Ammon's horn (tissue), 1 donor: ENCODE data around the gene SWSAP1.
"Not testable (repeated sequence)": the region's sequence is repeated elsewhere in the genome, so short reads cannot be mapped to it uniquely, and the experiment has no call there.

Experiments used
- DNase-seq: peaks from one replicate; pipeline ENCODE4 v3.0.0-alpha.2; 2016; ENCODE audit warnings: low spot score

SWSAP1 gene

GRCh38 chr19:11378319-11379189 lies 4.1 kb downstream of the SWSAP1 start:
- peak; percentile 48 for DNase-seq

DNA sequence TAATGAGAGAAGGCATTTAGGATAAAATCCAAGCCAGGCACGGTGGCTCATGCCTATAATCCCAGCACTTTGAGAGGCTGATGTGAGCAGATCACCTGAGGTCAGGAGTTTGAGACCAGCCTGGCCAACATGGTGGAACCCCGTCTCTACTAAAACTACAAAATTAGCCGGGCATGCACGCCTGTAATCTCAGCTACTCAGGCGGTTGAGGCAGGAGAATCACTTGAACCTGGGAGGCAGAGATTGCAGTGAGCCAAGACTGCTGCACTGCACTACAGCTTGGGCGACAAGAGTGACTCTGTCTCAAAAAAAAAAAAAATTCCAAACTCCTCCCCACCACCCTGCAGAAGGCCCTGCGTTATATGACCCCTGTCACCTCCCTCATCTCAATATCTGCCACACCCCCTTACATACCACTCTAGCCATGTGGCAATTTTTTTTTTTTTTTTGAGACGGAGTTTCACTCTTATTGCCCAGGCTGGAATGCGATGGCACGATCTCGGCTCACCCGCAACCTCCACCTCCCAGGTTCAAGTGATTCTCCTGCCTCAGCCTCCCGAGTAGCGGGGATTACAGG lies 4.9 kb downstream of the SWSAP1 start:
- DNase-seq = not testable (repeated sequence)

- no peak for DNase-seq
Measured at GRCh38 chr19:11379857-11380350, 5.4 kb downstream of the SWSAP1 start.

DNA sequence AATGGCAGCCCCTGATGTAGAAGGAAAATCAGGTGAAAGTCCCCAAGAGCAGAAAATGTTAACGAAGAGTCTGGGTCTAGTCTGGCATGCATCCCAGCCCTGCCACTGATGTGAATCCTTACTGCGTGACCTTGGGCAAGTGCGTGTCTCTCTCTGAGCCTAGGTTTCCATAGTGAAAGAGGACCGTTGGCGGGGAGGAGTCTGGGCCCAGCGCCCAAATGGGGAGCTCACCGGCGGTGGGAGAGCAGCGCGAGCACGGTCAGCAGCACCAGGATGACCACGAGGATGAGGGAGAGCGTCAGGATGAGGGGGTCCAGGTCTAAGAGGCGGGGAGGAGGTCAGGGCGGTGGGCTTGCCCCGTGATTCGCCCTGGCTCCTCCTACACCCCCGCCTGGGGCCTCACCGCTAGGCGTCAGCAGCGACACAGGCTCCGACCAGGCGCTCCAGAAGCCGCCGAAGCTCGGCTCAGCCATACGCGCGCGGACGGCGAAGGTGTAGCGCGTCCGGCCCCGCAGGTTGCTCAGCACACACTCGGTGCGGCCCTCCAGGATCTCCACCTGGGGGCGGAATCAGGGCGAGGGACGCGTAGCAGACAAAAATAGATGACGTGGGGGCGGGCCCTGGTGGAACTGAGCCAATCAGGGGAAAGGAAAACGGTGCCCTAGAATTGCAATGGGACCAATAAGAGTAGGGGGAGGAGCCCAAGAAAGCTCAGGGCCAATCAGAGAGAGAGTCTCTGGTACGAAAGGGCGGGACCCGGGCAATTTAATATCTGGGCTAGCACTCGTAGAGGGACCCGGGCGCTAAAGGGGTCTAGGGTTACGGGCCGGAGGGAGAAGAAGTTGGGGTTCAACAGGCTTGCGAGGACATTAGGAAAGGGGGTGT lies 6.4 kb downstream of the SWSAP1 start:
- DNase-seq = peak; percentile 96

DNA sequence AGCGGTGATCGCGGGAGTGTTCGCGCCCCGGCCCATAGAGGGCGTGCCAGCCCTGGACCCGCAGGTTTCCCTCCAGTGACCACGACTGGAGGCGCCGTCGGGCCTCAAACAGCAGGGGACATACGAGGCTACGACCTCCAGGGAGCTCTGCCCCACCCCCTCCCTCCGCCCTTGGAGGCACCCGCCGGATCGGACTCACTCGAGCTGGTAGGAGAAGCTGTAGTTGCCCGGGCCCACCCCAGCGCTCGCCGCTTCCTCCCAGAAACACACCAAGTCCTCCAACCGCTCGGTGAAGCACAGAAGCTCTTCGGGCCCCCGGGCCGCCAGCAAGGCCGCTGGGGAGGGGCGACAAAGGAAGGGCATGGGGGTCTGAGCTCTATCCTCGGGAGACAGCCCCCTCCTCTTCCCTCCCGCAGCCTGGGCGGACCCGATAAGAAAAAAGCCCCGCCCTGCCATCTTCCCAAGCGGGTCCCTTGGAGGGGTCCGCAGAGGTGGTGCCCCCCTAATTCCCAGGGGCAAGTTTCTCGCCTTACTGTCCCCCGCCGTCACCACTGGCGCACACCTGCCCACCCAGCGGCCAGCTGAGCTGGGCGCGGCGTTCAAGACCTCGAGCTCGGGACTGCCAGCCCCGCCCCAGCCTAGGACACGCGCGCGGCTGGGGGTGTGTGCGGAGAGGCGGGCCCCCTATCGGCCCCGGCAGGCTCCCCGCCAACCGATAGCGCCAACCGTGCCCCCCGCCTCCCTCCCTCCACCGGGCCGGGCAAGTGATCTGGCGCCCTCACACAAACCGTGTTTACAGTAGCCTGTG lies 8.6 kb downstream of the SWSAP1 start:
- DNase-seq = no peak

DNA sequence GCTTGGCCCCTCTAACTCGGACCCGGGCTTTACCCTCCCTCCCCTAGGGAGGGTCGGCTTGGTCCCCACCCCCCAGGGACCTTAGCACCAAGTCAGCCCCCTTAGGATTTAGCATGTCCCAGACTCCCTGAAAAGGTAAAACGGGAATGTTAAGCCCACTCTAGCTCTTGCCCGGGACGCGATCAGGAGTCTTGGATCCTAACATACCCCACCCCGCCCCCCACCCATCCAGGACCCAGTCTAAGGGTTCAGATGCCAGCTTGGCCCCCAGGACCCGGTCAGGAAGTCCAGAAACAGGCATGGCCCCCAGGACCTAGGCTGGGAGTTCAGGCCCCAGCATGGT lies 9.2 kb downstream of the SWSAP1 start:
- no peak for DNase-seq

DNA sequence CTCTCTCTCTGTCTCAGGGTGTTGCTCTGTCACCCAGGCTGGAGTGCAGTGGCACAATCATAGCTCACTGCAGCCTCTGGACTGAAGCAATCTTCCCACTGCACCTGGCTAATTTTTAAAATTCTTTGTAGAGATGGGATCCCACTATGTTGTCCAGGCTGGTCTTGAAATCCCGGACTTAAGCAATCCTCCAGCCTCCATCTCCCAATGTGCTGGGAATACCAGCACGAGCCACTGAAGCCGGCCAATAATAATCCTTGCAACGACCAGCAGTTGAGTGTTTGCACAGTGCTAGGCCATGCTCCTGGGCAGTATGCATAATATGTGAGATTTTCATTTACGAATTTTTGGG lies 10.3 kb downstream of the SWSAP1 start:
- DNase-seq = no peak

- no peak for DNase-seq
Measured at GRCh38 chr19:11387162-11388034, 12.9 kb downstream of the SWSAP1 start.

DNA sequence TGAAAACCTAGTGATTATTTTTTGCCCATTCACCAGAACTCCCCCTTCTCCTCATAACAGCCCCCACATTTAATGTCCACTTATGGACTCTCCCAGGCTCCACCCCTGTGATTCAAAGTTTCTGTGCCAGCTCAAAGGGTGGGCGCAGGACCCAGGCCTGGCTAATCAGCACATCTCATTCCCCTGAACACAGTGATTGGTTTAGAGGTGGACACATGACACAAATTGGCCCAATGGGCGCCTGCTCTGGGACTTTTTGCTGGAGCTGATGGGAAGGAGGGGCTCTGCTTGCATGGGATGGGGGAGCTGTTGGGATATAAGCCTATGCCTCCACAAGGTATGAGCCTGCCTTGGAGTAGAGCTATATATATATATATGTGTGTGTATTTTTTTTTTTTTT lies 15.9 kb downstream of the SWSAP1 start:
- DNase-seq = no peak

GRCh38 chr19:11390933-11391680 lies 16.6 kb downstream of the SWSAP1 start:
- no peak for DNase-seq

DNA sequence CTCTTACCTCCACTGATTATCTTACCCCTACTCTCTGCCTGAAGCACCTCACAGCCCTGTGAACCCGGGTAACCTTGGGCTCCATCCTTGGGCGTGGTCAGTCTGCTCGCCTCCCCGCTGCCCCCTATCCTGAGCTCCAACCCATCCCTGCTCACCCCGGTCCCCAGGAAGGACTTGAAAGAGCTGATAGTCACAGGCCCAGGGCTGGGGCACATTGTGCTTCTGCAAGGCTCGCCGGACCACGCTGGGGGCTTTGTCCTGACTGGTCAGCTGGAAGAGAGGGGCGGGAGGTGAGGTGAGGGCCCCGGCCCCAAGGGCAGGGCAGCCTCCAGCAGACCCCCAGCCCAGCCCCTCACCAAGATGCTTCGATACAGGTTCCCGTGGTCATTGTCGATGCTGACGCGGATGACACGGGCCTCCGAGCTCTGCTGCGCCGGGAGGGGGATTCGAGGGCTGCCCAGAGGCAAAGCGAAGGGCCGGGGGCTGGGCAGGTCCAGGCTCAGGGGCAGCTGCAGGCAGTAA lies 22.7 kb downstream of the SWSAP1 start:
- DNase-seq = no peak

- DNase-seq = no peak
Measured at GRCh38 chr19:11399667-11400066, 25.2 kb downstream of the SWSAP1 start.

GRCh38 chr19:11400798-11401197 lies 26.3 kb downstream of the SWSAP1 start:
- no peak for DNase-seq

DNA sequence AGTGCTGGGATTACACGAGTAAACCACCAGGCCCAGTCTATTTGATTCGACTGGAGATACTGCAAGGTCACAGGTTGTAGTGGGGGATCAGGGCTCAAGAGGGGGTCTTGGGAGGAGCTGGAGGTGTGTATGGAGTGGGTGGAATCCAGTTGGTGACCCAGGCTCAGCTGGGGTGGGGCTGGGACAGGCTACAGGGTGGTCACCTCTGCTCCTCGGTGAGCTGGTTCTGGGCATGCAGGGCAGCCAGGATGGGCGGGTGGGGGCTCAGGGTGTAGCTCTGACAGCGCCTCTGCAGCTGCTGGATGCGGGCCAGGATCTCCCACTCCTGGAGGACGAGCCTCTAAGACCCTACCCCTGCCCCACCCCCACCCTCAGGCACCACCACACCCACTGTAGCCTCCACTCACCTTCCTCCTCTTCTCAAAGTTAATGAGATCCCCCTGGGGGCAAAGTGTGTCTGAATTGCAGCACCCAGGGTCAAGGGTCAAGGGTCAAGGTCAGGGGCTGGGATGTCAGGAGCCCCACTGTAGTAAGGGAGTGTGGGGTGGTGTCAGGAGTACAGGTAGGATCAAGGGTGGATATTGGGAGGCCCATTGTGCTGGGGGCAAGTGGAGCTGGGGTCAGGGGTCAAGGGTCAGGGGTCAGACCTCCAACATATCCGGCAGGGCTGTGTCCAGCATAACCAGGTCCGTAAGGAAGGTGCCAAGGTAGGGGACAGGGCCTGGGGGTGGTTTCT lies 27.5 kb downstream of the SWSAP1 start:
- DNase-seq = no peak

DNA sequence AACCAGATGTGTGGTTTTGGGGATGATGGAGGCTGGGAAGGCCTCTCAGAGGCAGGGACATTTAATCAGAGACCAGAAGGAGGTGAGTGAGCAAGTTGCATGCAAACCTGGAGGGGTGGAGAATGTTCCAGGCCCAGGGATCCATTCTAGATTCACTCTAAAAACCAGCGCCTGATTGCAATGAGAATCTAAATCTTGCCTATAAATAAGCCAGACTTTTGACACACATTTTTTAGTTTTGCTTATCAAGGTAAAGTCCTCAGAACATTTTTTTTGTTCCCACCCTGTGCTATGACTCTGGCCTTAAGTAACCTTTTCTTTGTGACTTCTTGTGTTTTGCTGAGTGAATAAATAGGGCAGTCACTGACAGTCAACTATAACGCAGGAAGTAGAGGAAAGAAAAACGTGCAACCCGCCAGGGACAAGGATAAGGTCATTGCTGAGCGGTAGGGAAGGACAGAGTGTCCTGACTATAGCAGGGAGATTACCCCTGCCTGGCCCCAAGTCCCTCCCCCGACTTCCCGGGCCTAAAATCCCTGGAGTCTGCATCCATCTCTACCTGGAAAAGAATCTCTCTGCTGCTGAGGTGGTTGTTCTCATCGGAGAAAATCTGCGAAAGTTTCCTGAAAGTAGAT lies 30.2 kb downstream of the SWSAP1 start:
- no peak for DNase-seq

DNA sequence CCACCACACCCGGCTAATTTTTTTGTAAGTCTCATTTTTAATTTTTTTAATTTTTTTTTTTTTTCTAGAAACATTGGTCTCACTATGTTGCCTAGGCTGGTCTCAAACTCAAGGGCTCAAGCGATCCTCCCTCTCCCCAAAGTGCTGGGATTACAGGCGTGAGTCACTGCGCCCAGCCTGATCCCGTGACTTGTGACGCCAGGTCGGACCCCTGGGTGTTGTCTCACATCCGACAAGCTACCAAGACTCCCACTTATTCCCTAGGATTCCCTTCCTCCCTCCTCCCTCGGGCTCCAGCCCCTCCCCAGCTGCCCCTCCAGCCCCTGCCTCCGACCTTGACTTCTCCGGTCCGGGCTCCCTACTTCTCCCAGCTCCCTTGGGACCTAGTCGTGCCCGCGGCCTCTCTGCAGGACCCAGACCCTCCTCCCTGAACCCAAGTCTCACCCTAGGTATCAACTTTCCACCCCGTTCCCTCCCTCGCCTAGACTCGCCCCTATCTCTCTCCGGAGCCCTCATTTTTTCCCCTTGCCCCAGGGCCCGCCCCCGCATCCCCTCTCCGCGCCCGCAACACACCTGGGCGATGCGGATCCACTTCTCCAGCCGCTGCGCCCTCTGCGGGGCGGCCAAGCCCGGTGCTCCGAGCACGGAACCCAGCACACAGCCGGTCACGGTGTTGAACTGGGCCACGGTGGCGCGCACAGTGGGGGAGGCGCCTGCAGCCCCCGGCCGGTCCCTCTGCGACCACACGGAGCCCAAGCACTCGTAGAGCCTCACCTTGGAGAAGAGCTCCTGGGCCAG lies 31.6 kb downstream of the SWSAP1 start:
- DNase-seq = no peak

- DNase-seq = not testable (repeated sequence)
Measured at GRCh38 chr19:11406703-11407236, 32.3 kb downstream of the SWSAP1 start.

DNA sequence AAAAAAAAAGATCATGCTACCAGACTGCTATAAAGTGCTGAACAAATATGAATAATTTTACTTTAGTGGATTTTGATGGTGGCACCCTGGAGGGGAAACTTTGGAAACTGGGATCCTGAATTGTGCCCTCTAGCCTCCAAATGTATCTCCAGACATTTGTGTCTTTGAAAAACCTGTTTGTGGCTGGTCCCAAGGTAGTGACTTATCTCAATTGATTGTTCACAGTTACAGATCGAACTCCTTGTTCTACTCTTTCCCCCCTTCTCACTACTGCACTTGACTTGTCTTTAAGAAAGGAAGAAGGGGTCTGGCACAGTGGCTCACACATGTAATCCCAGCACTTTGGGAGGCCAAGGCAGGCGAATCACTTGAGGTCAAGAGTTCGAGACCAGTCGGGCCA lies 34.1 kb downstream of the SWSAP1 start:
- DNase-seq = no peak
